Esophagus mucosa (tissue), 1 donor: ENCODE measurements around the gene CFAP44. TPM values are rescaled to one million over a fixed set of nuclear protein-coding genes. Genes with fewer than 3 reads are reported as not detected.
A peak's percentile ranks its signal among the peaks of the same experiment; 100 is the strongest.
"Not testable (repeated sequence)": the region's sequence is repeated elsewhere in the genome, so short reads cannot be mapped to it uniquely, and the experiment has no call there.

Experiments used
- ATAC-seq: fragments of 200-7000 bp; cut with Tn5 transposase; one replicate; pipeline ENCODE4 v1.9.1; 2020
- total RNA-seq: library from RNA; stranded (reverse); gene quantifications from one replicate; pipeline ENCODE4 v1.2.4, GENCODE V29; 2023
- donor health status: DM: yes; HTN: yes; CAD: no.

CFAP44 gene, protein sequence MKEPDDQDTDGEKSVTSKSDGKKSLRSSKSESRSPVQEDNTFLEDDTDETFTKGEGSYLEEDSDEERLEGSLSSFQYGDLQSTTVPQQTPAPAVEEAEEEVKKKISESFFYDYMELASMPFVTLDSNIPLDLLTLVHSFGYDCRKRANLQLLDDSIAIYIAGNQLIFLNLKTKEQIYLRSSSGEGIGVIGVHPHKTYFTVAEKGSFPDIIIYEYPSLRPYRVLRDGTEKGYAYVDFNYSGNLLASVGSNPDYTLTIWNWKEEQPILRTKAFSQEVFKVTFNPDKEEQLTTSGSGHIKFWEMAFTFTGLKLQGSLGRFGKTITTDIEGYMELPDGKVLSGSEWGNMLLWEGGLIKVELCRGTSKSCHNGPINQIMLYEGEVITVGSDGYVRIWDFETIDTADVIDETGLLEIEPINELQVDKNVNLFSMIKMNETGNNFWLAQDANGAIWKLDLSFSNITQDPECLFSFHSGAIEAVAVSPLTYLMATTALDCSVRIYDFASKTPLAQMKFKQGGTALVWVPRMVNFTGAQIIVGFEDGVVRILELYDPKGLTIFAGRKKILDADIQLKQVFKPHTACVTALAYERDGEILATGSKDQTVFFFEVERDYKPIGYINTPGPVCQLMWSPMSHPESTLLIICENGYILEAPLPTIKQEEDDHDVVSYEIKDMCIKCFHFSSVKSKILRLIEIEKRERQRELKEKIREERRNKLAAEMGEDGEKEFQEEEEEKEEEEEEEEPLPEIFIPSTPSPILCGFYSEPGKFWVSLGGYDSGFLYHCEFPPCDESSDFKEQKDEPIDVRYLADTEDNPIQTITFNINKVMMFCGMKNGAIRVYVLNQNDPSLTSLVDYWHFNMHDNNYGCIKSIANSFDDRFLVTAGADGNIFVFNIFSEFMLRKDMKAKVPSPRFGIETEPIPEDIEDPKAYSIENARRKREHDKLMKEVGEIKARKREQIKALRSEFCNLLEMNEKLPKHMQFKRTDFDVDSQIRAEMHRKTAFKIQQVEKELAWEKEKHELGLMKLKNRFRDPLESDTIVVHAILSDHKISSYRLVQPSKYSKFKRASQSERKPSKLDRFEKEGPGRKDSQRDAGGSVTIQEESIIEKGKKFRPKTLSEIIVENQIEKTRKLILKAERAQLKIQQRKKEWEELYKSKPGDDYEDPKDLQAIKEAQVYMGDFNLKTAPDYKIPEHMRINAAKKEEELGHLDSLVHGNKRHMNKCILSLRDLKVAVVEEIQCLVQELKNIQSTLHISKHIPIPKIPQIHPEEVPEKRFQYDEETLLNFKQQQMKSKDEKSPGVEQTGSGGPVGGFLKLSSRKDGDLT (N-terminal part only)
- total RNA-seq, result 2.9 TPM

DNA sequence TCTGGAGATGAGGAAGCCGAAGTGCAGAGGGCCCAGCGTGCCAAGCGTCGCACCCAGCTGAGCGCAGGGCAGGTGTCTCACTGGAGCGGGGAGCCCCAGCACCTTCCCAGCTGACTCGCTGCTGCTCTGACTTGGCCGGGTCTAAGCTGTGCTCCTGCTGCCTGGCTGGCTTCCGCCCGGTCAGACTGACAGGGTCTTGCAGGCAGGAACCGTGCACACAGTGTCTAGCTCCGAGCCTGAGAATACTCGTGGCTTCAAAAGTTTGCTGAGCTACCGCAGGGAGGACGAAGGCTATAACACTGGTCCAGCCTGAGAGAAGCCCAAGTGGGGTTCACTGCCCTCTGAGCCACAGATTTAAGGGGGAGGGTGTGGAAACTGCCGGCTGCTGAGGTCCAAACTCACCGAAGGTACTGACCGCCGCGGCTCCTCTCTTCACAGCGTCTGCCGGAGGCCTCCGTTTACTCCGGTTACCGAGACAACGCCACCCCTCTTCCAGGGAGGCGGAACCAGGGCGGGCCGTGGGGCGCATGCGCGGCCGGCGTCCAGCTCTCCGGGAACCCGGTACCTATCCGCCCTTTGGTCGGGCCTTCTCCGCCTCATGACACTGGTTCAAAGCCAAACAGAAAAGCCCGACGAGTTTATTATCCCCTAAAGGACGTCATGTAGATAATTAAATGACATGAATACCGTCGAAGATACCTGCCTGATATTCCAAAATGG lies at the start of gene CFAP44:
CFAP44 (minus strand) TSS at position 443 of the 720 bp plus-strand sequence. CDS start 7,829 bp downstream, outside the sequence.
- peak; percentile 32 for ATAC-seq

DNA sequence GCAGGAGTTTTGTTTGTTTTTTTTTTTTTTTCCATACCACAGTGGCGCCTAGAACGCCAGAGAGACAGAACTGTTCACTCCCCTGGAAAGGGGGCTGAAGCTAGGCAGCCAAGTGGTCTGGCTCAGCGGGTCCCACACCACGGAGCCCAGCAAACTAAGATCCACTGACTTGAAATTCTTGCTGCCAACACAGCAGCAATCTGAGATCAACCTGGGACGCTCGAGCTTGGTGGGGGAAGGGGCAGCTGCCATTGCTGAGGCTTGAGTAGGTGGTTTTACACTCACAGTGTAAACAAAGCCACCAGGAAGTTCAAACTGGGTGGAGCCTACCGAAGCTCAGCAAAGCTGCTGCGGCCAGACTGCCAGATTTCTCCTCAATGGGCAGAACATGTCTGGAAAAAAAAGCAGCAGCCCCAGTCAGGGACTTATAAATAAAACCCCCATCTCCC lies 43.9 kb upstream of the CFAP44 start:
- no peak for ATAC-seq

DNA sequence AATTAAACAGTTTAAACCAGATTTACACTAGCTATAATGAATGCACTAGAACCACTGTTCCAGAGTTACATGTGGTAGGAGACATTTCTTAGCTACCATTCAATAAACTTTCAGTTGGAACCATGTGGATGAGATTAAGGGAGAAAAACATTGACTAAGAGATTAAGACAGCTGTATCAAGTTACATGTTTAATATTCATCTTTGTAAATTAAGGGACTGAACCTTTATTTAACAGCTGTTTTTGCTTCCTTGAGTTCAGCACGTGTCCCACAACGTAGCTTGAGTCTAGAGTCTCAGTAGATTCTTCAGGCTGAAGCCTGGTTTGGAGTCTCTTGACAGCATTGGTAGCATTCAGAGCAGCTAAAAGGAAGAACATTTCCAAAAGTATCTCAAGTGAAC lies 27.2 kb upstream of the CFAP44 start:
- ATAC-seq, result no peak

DNA sequence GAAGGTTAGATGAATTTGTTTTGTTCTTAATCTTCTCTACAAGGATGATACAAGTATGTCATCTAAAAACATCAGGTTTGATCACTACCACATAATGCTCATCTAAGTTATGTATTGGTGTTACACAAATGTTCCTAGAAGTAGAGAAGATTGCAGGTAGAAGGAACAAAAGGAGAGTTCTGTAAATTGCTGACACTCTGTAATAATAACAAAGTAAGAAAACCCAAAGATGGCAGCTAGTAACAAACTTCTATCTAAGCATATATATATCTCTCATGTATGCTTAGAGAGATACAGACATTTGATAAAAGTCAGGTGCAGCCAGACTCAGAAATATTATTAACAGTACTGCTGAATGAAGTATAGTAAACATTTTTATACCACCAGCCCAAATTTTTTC lies 20.2 kb upstream of the CFAP44 start:
- no peak for ATAC-seq

DNA sequence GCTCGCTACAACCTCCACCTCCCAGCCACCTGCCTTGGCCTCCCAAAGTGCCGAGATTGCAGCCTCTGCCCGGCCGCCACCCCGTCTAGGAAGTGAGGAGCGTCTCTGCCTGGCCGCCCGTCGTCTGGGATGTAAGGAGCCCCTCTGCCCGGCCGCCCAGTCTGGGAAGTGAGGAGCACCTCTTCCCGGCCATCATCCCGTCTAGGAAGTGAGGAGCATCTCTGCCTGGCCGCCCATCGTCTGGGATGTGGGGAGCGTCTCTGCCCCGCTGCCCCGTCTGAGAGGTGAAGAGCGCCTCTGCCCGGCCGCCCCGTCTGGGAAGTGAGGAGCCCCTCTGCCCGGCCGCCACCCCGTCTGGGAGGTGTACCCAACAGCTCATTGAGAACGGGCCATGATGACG lies 17.3 kb upstream of the CFAP44 start:
- not testable (repeated sequence) for ATAC-seq

DNA sequence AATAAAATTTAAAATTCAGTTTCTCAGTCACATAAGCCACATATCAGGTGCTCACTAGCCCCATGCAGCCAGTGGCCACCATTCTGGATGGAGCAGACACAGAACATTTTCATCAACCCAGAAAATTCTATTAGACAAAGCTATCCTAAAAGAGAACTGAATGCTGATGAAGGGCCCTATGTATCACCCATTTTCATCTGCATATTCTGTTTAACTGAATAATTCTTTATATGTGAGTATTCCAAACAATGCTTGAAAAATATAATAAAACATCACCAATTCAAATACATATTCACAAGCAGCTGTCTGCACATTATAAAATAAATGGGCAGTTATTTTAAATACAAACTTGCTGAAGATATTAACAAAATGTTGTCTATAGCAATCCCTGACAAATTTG lies 14.2 kb upstream of the CFAP44 start:
- ATAC-seq, result no peak

DNA sequence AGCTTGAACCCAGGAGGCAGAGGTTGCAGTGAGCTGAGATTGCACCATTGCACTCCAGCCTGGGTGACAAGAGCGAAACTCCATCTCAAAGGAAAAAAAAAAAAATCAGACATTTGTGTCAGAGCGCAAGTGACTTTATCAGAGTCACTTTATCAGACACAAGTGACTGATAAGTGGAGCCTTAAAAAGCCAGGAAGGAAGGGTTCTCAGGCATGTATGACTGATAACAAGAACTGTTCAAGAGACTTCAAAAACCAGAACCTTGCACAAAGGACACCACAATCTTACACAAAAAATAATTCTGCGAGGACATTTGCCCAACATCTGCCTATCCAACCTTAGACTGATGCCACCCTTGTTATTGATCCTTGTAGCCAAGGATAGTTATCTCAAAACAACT lies 13.3 kb upstream of the CFAP44 start:
- no peak for ATAC-seq

DNA sequence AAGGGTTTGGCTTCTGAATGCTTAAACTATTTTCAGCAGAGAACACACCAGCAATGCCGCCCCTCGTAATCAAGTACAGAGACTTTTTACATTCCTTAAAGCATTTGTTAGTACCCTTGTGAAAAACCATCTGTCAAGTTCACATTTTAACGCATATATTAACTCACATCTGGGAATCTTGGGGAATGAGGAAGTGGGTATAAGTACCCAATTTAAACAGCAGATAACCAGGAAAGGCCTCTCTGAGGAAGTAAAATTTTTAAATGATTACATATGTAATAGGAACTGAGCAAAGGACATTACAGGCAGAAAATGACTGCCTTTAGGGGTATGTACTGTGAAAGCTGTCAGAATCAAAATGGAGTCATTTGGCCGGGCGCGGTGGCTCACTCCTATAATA lies 12.8 kb upstream of the CFAP44 start:
- ATAC-seq, result no peak

DNA sequence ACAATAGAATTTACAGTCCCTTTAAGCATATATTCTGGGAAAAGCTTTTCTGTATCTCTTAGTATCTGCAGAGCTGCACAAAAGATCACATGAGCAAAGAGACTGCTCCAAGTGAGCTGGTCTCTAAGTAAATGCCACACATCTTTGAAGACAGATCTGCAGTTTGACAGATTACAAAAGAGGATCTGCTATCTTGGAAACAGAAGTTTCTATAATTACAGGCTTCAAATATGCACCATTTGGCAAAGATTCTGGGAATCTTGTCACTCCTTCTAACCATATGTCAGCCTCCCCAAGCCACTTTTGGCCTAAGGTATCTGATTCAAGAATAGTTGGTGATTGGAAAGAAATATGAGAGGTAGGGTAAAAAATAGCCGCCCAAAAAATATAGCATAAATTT lies 9.6 kb upstream of the CFAP44 start:
- no peak for ATAC-seq

DNA sequence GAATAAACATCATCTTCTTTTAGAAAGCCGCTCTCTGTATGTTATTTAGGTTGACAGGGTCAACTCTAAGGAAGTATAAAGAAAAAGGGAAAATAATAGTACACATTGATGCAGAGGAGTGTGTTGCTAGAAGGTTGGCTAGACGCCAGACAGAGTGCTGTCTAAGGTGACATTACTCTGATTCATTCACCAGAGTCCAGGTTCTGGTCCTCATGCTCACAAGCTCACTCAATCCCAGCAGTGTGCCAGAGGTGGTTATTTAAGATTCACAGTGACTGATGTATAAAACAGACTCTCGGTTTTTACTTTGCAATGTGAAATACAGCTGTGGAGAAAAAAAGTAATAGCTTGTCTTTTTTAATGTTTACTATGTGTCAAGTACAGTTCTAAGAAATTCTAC lies 1.7 kb downstream of the CFAP44 start:
- no peak for ATAC-seq

DNA sequence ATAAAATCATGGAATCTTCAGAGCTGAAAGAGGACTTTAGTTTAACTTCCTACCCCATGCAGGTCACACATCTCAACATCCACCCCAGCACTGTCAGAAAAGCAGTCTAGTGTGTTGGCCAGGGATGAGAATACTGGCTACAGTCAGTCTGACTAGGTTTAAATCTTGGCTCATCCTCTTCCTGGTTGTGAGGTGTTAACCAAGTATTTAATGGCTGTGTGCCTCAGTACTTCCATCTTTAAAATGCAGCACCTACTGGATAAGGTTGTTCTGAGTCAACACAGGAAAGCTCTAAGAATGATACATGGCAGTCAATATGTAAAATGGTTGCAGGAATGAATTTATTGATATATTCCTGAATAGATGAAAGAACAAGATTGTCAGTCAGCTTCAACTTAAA lies 3.1 kb downstream of the CFAP44 start:
- ATAC-seq, result peak; percentile 63

DNA sequence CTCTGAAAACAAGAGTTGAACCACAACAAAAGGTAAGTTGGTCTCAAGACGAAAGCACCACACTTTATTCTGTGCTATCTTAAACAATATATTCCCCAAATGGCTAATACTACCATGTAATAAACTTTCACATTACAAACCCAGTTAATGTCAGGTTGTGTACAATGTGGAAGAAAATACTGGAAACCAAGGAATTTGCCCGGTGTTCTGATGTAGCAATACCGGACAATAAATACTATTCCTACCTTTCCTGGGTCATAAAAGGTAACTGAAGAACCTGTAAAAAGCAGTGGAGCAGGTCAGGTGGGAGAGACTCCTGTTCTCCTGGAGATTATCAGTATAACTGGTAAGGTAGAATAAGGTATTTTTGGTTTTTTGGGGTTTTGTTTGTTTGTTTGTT lies 3.9 kb downstream of the CFAP44 start:
- no peak for ATAC-seq

DNA sequence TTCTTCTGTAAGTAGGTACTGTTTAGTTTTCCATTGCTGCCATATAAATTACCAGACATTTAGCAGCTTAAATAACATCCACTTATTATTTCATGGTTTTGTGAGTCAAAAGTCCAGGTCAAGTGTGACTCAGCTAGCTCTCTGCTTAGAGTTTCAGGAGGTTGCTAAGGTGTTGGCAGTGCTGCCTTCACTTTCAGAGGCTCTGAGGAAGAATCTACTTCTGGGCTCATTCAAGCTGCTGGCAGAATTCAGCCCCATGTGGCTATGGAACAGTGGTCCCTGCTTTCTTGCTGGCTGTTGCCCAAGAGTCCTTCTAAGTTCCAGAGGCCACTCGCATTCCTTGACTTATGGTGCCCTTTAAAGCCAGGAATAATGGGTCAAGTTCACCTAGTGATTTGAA lies 4.5 kb downstream of the CFAP44 start:
- ATAC-seq, result peak; percentile 41

DNA sequence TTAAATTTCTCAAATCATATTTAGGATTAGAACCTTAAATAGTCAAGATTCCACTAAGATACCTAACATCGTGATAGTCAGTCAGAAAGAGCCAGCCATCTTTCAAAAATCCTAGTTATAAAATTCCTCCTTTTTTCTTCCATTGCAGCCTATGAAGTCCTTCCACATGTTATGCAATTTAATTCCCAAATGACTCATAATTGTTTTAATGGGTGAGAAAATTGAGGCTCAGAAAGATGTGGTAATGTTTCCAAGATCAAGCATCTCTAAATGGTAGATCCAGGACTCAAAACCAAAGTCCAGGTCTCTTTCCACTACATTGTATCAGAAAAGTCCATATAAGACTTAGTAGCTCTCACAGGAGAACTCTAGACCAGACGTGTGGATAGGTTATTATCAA lies 9.5 kb downstream of the CFAP44 start:
- ATAC-seq, result no peak

DNA sequence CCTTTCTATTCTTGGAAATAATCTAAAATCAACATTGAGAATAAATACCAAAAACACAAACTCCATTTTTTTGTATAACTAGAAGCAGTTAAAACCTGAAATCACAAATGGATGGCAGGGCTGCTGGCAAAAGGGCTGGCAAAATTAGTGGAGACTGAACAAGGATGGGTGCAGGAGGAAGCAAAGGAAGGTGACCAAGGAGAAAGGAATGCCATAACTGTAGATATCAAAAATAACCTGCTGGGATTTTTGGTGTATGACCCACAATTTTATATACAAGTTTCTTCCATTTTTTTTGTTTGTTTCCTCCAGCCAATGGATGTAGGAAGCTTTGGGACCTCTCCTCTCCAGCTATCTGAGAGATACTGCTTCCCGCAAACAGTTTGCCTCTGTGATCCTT lies 12.7 kb downstream of the CFAP44 start:
- no peak for ATAC-seq

DNA sequence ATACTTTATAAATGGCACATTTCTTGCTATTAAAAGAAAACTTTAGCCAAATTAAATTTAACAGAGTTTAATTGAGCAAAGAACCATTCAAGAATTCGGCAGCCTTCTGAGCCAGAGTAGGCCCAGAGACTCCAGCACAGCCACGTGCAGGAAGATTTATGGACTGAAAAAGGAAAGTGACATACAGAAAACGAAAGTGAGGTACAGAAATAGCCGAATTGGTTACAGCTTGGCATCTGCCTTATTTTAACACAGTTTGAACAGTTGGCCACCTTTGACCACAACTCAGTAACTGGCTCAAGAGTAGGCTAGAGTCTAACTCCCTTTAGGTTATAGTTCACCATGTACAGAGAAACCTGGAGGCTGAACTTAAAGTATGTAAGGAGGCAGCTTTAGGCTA lies 17.6 kb downstream of the CFAP44 start:
- no peak for ATAC-seq

DNA sequence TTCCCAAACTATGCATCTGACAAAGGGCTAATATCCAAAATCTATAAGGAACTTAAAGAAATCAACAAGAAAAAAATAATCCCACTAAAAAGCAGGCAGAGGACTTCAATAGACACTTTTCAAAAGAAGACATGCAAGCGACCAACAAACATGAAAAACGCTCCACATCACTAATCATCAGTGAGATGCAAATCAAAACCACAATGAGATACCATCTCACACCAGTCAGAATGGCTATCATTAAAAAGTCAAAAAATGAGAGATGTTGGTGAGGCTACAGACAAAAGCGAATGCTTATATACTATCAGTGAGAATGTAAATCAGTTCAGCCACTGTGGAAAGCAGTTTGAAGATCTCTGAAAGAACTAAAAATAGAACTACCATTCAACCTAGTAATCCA lies 20.2 kb downstream of the CFAP44 start:
- no peak for ATAC-seq

DNA sequence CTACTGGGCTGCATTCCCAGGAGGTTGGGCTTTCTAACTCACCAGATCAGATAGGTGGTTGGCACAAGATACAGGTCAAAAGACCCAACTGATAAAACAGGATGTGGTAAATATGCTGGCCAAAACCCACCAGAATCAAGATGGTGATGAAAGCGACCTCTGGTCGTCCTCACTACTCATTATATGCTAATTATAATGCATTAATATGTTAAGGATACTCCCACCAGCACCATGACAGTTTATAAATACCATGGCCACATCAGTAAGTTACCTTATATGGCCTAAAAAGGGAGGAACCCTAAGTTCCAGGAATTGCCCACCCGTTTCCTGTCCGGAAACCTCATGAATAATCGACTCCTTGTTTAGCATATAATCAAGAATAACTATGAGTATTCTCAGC lies 31.6 kb downstream of the CFAP44 start:
- ATAC-seq, result no peak

DNA sequence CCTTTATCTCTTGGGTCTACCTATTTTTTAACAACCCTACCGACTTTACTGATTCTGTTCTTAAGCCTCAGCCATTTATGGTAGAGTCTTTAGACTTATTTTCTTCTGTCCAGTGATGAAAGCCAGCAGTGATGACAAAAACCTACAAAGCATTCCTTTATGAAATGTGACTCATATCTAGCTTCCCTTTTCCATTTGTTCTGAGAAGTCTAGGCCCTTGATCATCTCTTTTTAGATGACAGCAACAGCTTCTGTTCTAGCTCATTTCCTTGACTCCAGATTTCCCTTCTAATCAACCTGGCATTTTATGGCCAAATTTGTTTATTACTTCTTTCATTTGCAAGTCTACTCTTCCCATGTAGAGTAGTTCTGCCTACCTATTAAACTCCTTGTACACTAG lies 36.1 kb downstream of the CFAP44 start:
- ATAC-seq, result no peak

DNA sequence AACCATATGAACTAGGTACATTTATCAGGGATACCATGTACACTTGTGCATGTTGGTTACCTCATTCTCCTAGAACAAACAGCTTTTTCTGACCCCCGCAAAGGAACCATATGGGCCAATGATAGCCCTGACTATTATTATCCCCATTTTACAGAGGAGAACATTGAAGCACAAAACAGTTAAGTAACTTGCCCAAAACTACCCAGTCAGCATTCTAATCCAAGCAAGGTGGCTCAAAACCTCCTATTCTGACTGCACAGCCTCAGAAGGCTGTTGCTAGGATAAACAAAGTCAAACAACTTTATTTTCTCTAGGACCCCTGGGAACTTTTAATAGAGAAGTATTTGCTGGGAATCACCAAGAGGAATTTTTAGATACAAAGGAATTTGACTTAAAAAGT lies 36.7 kb downstream of the CFAP44 start:
- no peak for ATAC-seq
